ENCODE measurements around the gene CPSF3.

DNA sequence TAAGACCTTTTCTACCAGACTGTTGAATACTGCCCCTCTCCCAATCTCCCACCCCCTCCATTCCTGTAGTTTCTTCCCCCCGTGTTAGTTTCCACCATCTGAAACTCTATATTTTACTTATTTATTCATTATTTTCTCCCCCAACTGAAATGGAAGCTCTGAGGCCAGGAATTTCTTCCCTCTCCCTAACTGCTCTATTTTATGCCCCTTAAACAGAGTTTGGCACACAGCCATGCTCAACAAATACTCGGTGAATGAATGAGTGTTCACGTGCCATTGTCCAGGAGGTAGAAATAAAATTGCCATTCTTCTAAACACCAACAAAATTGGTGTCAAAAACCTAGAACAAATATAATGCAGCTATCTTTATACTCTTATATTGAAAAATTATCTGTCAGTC is 5.7 kb upstream of the CPSF3 start:
- no peak for TF ChIP-seq CHD2 (IDR thresholded peaks at IDR 0.05; ENCODE audit: low read length, partially characterized antibody)
- no peak for TF ChIP-seq CBX2 (IDR thresholded peaks at IDR 0.05; ENCODE audit: borderline replicate concordance, low read depth)
- TF ChIP-seq MAZ (IDR thresholded peaks at IDR 0.05; ENCODE audit: borderline replicate concordance, low read depth, low read length), result no peak

All from A549 (cell line).